Nephron progenitor cell (in vitro differentiated cells): Measurements from ENCODE around the gene MRPL46.

Experiments
- DNase-seq: peaks from one replicate; pipeline ENCODE4 v3.0.0; 2021
- H3K27ac Mint-ChIP-seq: 2 replicates; pipeline ENCODE4 v1.8.0; 2021; ENCODE audit warnings: mild to moderate bottlenecking, moderate library complexity, mixed read lengths
- H3K27me3 Mint-ChIP-seq: 2 replicates; pipeline ENCODE4 v1.8.0; 2021; ENCODE audit warnings: mild to moderate bottlenecking, low read depth, mixed read lengths; ENCODE audit not compliant: poor library complexity
- H3K36me3 Mint-ChIP-seq: 2 replicates; pipeline ENCODE4 v1.8.0; 2021; ENCODE audit warnings: low read depth, mixed read lengths
- H3K4me1 Mint-ChIP-seq: 2 replicates; pipeline ENCODE4 v1.8.0; 2021; ENCODE audit warnings: mixed read lengths
- H3K4me3 Mint-ChIP-seq: 2 replicates; pipeline ENCODE4 v1.8.0; 2021; ENCODE audit warnings: mild to moderate bottlenecking, moderate library complexity, mixed read lengths
- H3K9me3 Mint-ChIP-seq: 2 replicates; pipeline ENCODE4 v1.8.0; 2021; ENCODE audit warnings: mild to moderate bottlenecking, moderate library complexity, mixed read lengths
- TF ChIP-seq, protein P1 (sequence below): fragments of 200-600 bp; sonication (generic); IDR thresholded peaks from 2 replicates; pipeline ENCODE4 v1.5.0; 2021; ENCODE audit warnings: antibody characterized with exemption

The MRPL46 gene

DNA sequence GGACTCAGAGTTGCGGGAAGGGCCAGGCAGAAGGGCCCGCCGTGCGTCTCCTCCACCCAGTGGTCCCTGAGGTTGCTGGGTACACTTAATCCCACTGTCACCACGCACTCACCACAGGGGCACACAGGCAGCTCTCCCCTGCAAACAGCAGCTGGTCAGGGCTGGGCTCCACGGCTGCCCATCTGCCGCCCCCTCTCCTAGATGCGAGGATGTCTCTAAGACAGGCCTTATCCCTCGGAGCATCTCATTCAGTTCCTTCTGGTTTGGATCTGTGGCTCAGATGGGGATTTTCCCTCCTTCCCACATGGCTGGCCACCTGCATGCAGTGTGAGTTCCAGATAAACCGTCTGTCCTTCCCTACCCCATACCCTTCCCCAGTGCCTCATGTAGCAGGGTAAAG lies 26.7 kb upstream of the MRPL46 start:
- H3K9me3 Mint-ChIP-seq = no peaks in the 10 kb centered on the region
- H3K27ac Mint-ChIP-seq = no peak overlapping the region
- no peak for DNase-seq
- TF ChIP-seq, protein P1, sequence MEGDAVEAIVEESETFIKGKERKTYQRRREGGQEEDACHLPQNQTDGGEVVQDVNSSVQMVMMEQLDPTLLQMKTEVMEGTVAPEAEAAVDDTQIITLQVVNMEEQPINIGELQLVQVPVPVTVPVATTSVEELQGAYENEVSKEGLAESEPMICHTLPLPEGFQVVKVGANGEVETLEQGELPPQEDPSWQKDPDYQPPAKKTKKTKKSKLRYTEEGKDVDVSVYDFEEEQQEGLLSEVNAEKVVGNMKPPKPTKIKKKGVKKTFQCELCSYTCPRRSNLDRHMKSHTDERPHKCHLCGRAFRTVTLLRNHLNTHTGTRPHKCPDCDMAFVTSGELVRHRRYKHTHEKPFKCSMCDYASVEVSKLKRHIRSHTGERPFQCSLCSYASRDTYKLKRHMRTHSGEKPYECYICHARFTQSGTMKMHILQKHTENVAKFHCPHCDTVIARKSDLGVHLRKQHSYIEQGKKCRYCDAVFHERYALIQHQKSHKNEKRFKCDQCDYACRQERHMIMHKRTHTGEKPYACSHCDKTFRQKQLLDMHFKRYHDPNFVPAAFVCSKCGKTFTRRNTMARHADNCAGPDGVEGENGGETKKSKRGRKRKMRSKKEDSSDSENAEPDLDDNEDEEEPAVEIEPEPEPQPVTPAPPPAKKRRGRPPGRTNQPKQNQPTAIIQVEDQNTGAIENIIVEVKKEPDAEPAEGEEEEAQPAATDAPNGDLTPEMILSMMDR = no peak
- H3K4me3 Mint-ChIP-seq = no peak overlapping the region
- H3K4me1 Mint-ChIP-seq = peaks cover 6% of the 10 kb centered on the region
- H3K36me3 Mint-ChIP-seq = peaks cover 5% of the 10 kb centered on the region
- no peaks in the 10 kb centered on the region for H3K27me3 Mint-ChIP-seq

DNA sequence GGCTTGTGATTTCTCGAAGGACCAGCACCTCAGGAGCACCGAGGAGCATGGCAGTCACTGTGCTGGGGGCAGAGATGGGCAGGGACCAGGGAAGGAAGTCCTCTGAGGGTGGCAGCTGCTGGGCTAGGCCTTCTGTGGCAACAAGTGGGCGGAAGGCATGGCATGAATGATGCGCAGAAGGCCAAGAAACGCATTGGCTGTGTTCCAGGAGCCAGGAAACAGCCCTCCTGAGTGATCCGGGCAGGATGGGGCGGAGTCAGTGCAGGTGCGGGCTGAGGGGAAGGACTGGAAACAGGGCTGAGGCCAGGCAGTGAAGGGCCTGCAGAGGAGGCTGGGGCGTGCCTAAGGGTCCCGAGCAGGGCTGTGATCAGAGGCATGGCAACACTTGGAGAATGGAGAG lies 24.0 kb upstream of the MRPL46 start:
- Mint-ChIP-seq H3K9me3 (no peaks in the 10 kb centered on the region), H3K27me3 (peaks cover 11% of the 10 kb centered on the region), H3K36me3 (no peaks in the 10 kb centered on the region), H3K27ac (no peak overlapping the region), H3K4me1 (no peaks in the 10 kb centered on the region), H3K4me3 (no peak overlapping the region)
- TF ChIP-seq, protein P1 = no peak
- no peak for DNase-seq

DNA sequence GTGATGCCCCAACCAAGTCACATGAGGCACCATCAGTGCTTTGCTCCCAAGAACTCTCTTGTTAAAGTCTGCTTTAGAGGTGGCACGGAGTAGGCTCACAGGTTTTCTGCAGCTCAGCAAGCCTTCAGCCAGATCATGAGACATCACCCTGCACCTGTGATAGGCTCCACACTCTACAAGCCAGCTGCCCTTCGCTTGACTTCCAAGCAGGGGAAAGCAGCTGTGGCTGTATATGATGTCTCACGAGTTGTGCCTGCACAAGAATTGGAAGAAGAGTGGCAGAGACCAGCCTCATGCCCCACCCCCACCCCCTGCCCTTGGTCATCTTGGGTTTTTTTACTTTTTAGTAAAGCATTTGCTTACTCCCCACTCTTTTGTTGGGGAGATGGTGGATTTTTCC lies 22.8 kb upstream of the MRPL46 start:
- H3K4me3 Mint-ChIP-seq = no peak overlapping the region
- no peak overlapping the region for H3K27ac Mint-ChIP-seq
- no peaks in the 10 kb centered on the region for H3K4me1 Mint-ChIP-seq
- H3K27me3 Mint-ChIP-seq = peaks cover 17% of the 10 kb centered on the region
- no peaks in the 10 kb centered on the region for H3K36me3 Mint-ChIP-seq
- H3K9me3 Mint-ChIP-seq = no peaks in the 10 kb centered on the region
- no peak for DNase-seq
- TF ChIP-seq, protein P1 = no peak

DNA sequence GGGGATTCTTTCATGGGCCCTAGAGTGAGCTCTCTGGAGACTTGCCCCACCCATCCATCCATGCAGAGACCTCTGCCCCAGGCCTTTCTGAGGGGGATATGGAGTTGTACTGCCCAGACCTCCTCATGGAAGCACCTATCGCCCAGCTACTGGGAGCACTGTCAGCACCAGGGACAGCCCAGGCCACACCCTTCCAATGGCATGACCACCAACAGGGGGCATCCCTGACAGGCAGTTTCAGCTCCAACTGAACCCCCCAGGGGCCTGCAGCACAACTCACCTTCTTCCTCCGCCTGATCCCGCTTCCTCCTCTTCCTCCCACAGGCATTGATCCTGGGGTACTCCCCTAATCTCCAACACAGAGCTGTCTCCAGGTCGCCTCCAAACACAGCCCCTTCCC lies 22.1 kb upstream of the MRPL46 start:
- H3K4me1 Mint-ChIP-seq = no peaks in the 10 kb centered on the region
- H3K9me3 Mint-ChIP-seq = no peaks in the 10 kb centered on the region
- TF ChIP-seq, protein P1 = no peak
- no peak overlapping the region for H3K27ac Mint-ChIP-seq
- no peaks in the 10 kb centered on the region for H3K36me3 Mint-ChIP-seq
- peaks cover 20% of the 10 kb centered on the region for H3K27me3 Mint-ChIP-seq
- no peak for DNase-seq
- no peak overlapping the region for H3K4me3 Mint-ChIP-seq

DNA sequence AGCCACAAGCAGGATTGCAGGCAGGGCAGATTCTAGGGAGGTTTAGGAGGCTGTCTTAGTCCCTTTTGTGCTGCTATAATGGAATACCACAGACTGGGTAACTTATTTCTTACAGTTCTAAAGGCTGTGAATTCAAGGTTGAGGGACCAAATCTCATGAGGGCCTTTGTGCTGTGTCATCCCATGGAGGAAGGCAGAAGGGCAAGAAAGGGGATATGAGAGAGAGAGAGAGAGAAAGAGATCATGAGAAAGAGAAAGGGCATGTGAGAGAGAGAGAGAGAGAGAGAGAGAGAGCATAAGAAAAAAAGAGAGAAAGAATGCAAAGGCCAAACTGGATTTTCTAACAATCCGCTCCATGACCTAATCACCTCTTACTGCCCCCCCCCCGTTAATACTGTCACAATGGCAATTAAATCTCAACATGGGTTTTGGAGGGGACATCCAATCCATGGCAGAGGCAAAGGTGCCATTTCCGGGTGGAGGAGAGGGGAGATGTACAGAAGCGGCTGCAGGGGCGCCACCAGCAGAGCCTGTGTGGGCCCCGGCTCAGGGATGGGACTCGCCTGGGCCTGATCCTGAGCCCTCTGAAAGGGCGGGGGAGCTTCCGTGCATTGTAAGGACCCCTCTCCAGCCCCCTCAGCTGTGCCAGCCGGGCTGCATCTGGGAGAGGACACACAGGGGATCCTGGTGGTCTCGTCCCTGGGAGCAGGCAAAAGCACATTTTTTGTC lies 20.8 kb upstream of the MRPL46 start:
- no peaks in the 10 kb centered on the region for H3K9me3 Mint-ChIP-seq
- no peak overlapping the region for H3K4me3 Mint-ChIP-seq
- H3K36me3 Mint-ChIP-seq = no peaks in the 10 kb centered on the region
- TF ChIP-seq, protein P1 = no peak
- peaks cover 25% of the 10 kb centered on the region for H3K27me3 Mint-ChIP-seq
- no peaks in the 10 kb centered on the region for H3K4me1 Mint-ChIP-seq
- no peak overlapping the region for H3K27ac Mint-ChIP-seq
- no peak for DNase-seq

DNA sequence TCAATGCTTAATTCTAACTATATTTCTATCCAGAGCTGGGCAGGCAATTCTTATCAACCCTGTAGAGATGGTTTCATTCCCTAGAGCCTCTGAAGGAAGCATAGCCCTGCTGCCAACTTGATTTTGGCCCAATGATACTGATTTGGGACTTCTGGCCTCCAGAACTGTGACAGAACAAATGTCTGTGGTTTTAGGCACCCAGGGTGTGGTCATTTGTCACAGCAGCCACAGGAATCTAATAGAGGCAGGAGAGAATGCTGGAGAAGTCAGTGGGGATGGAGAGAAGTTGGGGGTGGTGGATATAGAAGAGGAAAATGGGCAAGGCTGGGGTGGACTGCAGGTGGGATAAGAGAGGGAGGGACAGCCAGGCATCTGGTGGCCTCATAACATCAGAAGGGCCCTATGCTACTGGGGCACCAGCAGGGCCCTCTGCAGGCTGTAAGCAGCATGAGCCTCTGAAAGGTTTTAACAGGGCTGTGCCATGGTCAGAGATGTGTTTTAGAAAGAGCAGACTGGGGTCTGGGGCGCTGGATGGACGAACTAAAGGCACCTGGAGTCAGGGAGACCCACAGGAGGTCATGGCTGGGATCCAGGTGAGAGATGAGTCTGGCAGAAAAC lies 20.1 kb upstream of the MRPL46 start:
- no peak for DNase-seq
- no peaks in the 10 kb centered on the region for H3K36me3 Mint-ChIP-seq
- no peaks in the 10 kb centered on the region for H3K4me1 Mint-ChIP-seq
- H3K27ac Mint-ChIP-seq = no peak overlapping the region
- peaks cover 28% of the 10 kb centered on the region for H3K27me3 Mint-ChIP-seq
- no peaks in the 10 kb centered on the region for H3K9me3 Mint-ChIP-seq
- H3K4me3 Mint-ChIP-seq = no peak overlapping the region
- TF ChIP-seq, protein P1 = no peak
